Endometrial microvascular endothelial cells (primary cell): ENCODE data around the gene VSX2. TPM values are rescaled to one million over a fixed set of nuclear protein-coding genes. Genes with fewer than 3 reads are reported as not detected.

Experiments used
- total RNA-seq: library from RNA; depleted of rRNA; stranded (reverse); fragments of >200 nt; gene quantifications from one replicate; pipeline ENCODE4 v1.2.3, GENCODE V29; 2015; ENCODE audit errors: inconsistent ontology term

VSX2 gene
- total RNA-seq, 1 donor from 2014 or later, result not detected

Other genes starting within 250 kb of the VSX2 start
- 17.7 TPM for gene ENTPD5, start 220.2 kb upstream of the VSX2 start, total RNA-seq
- gene BBOF1, start 220.1 kb upstream of the VSX2 start, total RNA-seq, result 0.19 TPM
- 8.4 TPM for gene ALDH6A1, start 155.0 kb upstream of the VSX2 start, total RNA-seq
- gene LIN52, start 154.5 kb upstream of the VSX2 start, total RNA-seq, result 8.0 TPM
- 42.4 TPM for gene ABCD4, start 63.5 kb downstream of the VSX2 start, total RNA-seq
- gene VRTN, start 109.0 kb downstream of the VSX2 start, total RNA-seq, result not detected
- not detected for gene SYNDIG1L, start 186.8 kb downstream of the VSX2 start, total RNA-seq